A549 (cell line): ENCODE results near the gene RARG. TPM values are rescaled to one million over a fixed set of nuclear protein-coding genes. Genes with fewer than 3 reads are reported as not detected.

ENCODE experiments used
- ATAC-seq, 2 experiments: fragments of 200-7000 bp in 1 of 2; fragments of >200 bp in 1 of 2; cut with Nextera tagmentation in 1 of 2; cut with Tn5 transposase in 1 of 2; 3 replicates each; pipeline versions ENCODE4 v1.8.0 to v1.9.1; 2018 to 2020; ENCODE audit warnings: mild to moderate bottlenecking in 1 of 2, moderate library complexity in 1 of 2
- CTCF ChIA-PET: fragments of 300-600 bp; sonication (Branson Sonifier 250); formaldehyde crosslinking; extraction: SDS; loops from one replicate; lab custom pipeline; 2021; ENCODE audit warnings: antibody characterized with exemption, inconsistent platforms; lab: Yijun Ruan, JAX
- POLR2A ChIA-PET: fragments of 350-600 bp; formaldehyde crosslinking; extraction: SDS; loops from one replicate; lab custom pipeline; 2021; ENCODE audit warnings: antibody characterized with exemption, inconsistent platforms; lab: Yijun Ruan, JAX
- DNase-seq, 2 experiments: peaks; one replicate each; pipeline versions ENCODE4 v3.0.0 to v3.0.0-alpha.2; 2011 to 2016; ENCODE audit warnings: low read depth in 1 of 2, low spot score in 1 of 2
- FAIRE-seq: peaks from 2 replicates; lab custom pipeline; 2011; peaks lifted over from hg19 to GRCh38; lab: Jason Lieb, UNC
- H3K27ac ChIP-seq, 2 experiments: fragments of >200 bp; sonication (Bioruptor Twin); formaldehyde crosslinking; 3 replicates each; pipeline ENCODE4 v1.5.1; 2016 to 2017
- H3K4me1 ChIP-seq: fragments of >200 bp; sonication (Bioruptor Twin); formaldehyde crosslinking; 3 replicates; pipeline ENCODE4 v1.6.1; 2016
- H3K4me2 ChIP-seq: fragments of >200 bp; sonication (Bioruptor Twin); formaldehyde crosslinking; 3 replicates; pipeline ENCODE4 v1.6.1; 2016
- H3K4me3 ChIP-seq: fragments of >200 bp; sonication (Bioruptor Twin); formaldehyde crosslinking; 3 replicates; pipeline ENCODE4 v1.5.1; 2016
- H3K9me3 ChIP-seq: fragments of >200 bp; sonication (Bioruptor Twin); formaldehyde crosslinking; 3 replicates; pipeline ENCODE4 v1.6.1; 2016
- CBX8 ChIP-seq: fragments of 200-600 bp; sonication (generic); IDR thresholded peaks from 2 replicates; pipeline ENCODE4 v1.6.1; 2016
- E2F6 ChIP-seq: IDR thresholded peaks from 2 replicates; pipeline ENCODE4 v1.6.1; 2012; ENCODE audit warnings: low read depth, borderline replicate concordance
- EHF ChIP-seq: fragments of 250-450 bp; sonication (Bioruptor Pico); IDR thresholded peaks from 2 replicates; pipeline ENCODE4 v1.5.0; 2020; ENCODE audit warnings: mild to moderate bottlenecking
- FOXS1 ChIP-seq: fragments of 250-450 bp; sonication (Bioruptor Pico); IDR thresholded peaks from 2 replicates; pipeline ENCODE4 v1.5.0; 2020; ENCODE audit warnings: mild to moderate bottlenecking, moderate library complexity
- HEYL ChIP-seq: fragments of 250-450 bp; sonication (Bioruptor Pico); IDR thresholded peaks from 2 replicates; pipeline ENCODE4 v1.8.0; 2021; ENCODE audit warnings: mild to moderate bottlenecking, moderate library complexity
- HMGXB4 ChIP-seq: fragments of 250-450 bp; sonication (Bioruptor Pico); IDR thresholded peaks from 2 replicates; pipeline ENCODE4 v1.5.0; 2021; ENCODE audit warnings: mild to moderate bottlenecking, moderate library complexity, borderline replicate concordance
- JUN ChIP-seq, 2 experiments: fragments of >200 bp; sonication (Bioruptor Twin); formaldehyde crosslinking; IDR thresholded peaks; 2 replicates in 1 of 2; 3 replicates in 1 of 2; pipeline ENCODE4 v1.6.1; 2016 to 2017
- MAFK ChIP-seq: fragments of 450-650 bp; IDR thresholded peaks from 2 replicates; pipeline ENCODE4 v1.6.1; 2014; ENCODE audit not compliant: partially characterized antibody
- REST ChIP-seq: fragments of 200-600 bp; sonication (generic); IDR thresholded peaks from 2 replicates; pipeline ENCODE4 v1.6.1; 2016; ENCODE audit warnings: antibody characterized with exemption, mild to moderate bottlenecking, moderate library complexity
- WGBS: methylation state at CpG from one replicate; pipeline ENCODE4 v1.1.6; 2017; ENCODE audit errors: missing lambda C conversion rate; 5-methylcytosine and 5-hydroxymethylcytosine counted together
- polyA plus RNA-seq, 4 experiments: library from polyadenylated mRNA; depleted of rRNA in 3 of 4; stranded (reverse); fragments of >200 nt; fragmentation: RNase III in 1 of 4; extraction: RNeasy Plus Mini Kit Qiagen cat#74134 plus additional on column Dnase treatment in 1 of 4; gene quantifications; 2 replicates in 3 of 4; 3 replicates in 1 of 4; pipeline ENCODE4 v1.2.3, GENCODE V29; 2011 to 2017

Gene RARG
- polyA plus RNA-seq, 2 of the 4 experiments (the other 2 are of a cell fraction) = 15.6 to 17.2 TPM

GRCh38 chr12:53267306-53267998, 35.4 kb upstream of the RARG start:
- TF ChIP-seq FOXS1 (CRISPR knock-in tag) = no peak
- TF ChIP-seq REST = no peak
- TF ChIP-seq CBX8 = no peak
- no peak for TF ChIP-seq EHF (CRISPR knock-in tag)
- ATAC-seq (peak; percentile 14 to 68; a peak in 4 of 6 replicates), DNase-seq (peak in 1 of 2 experiments; percentile 38), FAIRE-seq (no peak)
- peak overlapping the region; percentile 65 for H3K4me3 ChIP-seq
- H3K4me2 ChIP-seq = peak overlapping the region; percentile 73
- WGBS = 40% methylated on average over 18 of the region's 18 CpGs
- H3K4me1 ChIP-seq = peaks cover 12% of the 10 kb centered on the region
- no peaks in the 10 kb centered on the region for H3K9me3 ChIP-seq
- POLR2A ChIA-PET = interaction anchor here (0.9 to 3.0 kb wide), 5 partner anchors 14 to 54 kb away, joined by 3 to 10 read pairs (median 5); partner anchors contain the start of genes AAAS and PFDN5
- CTCF ChIA-PET = interaction anchor here (0.6 to 11.8 kb wide), 21 partner anchors 9 to 984 kb away, joined by 3 to 190 read pairs (median 5); partner anchors contain the start of gene AAAS
- peak overlapping the region; percentile 75 to 90 for H3K27ac ChIP-seq

GRCh38 chr12:53265783-53266182, 33.8 kb upstream of the RARG start:
- no peaks in the 10 kb centered on the region for H3K9me3 ChIP-seq
- POLR2A ChIA-PET = no interaction called here
- no peak overlapping the region for H3K27ac ChIP-seq
- CTCF ChIA-PET = interaction anchor here (0.6 to 11.8 kb wide), 12 partner anchors 8 to 1107 kb away, joined by 3 to 190 read pairs (median 4); partner anchors contain the start of gene AAAS
- no peak overlapping the region for H3K4me2 ChIP-seq
- TF ChIP-seq MAFK (peak; percentile 89), E2F6 (no peak), HEYL (CRISPR knock-in tag) (no peak)
- DNase-seq (no peak), ATAC-seq (no peak), FAIRE-seq (no peak)
- peaks cover 12% of the 10 kb centered on the region for H3K4me1 ChIP-seq
- no peak overlapping the region for H3K4me3 ChIP-seq
- WGBS = 60% methylated on average over 2 of the region's 2 CpGs

- Histone ChIP-seq H3K4me1 (no peaks in the 10 kb centered on the region), H3K9me3 (no peaks in the 10 kb centered on the region), H3K4me2 (no peak overlapping the region), H3K27ac (no peak overlapping the region), H3K4me3 (no peak overlapping the region)
- TF ChIP-seq JUN (IDR thresholded peaks at IDR 0.05) = no peak
- no peak for TF ChIP-seq HMGXB4
- FAIRE-seq = no peak
- WGBS = 82% methylated on average over 6 of the region's 6 CpGs
- CTCF ChIA-PET = interaction anchor here (0.6 to 12.8 kb wide), 5 partner anchors 15 to 194 kb away, joined by 3 to 216 read pairs (median 5); partner anchors contain the start of gene ITGB7
- no peak for ATAC-seq
- POLR2A ChIA-PET = no interaction called here
- no peak for DNase-seq
Observed at GRCh38 chr12:53259891-53260290, 27.9 kb upstream of the RARG start.
